GM12872 (cell line): Measurements from ENCODE around the gene ADAMTS12.

ENCODE experiments used
- TF ChIP-seq, protein P1 (sequence below): IDR thresholded peaks from 3 replicates; pipeline ENCODE4 v1.5.1; 2011; ENCODE audit warnings: low read depth, mild to moderate bottlenecking, low read length, moderate library complexity; ENCODE audit not compliant: insufficient read depth

ADAMTS12 gene

DNA sequence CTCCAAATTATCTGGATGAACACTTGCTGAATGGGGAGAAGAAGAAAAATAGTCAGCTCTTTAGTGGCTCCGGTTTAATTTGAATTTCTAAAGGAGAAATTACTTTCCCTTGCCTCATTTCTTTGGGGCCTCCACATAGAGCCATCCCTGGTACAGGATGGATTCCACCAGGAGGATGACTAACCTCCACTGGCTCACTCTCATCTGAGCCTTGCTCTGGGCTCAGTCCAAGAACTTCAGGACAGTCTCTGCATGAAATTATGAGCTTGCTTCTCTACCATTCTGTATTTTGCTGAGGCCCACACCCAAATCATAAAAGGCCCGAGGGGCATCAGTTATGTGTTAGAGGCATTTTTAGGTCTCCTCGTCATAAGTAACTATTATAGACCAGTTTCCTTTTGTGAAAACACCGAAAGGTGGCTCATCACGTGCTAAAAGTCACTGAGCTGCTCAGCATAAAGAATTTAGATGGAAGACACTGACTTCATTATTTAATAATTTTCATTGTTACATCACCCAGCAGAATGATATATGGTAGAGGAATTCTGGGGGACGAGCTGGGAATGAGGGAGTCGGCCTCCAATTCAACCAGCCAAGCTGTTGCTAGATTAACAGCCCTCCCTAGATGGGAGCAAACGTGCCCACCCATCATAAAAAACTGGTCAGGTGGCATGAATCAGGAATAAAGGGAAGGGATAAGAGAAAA lies 228.9 kb downstream of the ADAMTS12 start:
- TF ChIP-seq, protein P1, sequence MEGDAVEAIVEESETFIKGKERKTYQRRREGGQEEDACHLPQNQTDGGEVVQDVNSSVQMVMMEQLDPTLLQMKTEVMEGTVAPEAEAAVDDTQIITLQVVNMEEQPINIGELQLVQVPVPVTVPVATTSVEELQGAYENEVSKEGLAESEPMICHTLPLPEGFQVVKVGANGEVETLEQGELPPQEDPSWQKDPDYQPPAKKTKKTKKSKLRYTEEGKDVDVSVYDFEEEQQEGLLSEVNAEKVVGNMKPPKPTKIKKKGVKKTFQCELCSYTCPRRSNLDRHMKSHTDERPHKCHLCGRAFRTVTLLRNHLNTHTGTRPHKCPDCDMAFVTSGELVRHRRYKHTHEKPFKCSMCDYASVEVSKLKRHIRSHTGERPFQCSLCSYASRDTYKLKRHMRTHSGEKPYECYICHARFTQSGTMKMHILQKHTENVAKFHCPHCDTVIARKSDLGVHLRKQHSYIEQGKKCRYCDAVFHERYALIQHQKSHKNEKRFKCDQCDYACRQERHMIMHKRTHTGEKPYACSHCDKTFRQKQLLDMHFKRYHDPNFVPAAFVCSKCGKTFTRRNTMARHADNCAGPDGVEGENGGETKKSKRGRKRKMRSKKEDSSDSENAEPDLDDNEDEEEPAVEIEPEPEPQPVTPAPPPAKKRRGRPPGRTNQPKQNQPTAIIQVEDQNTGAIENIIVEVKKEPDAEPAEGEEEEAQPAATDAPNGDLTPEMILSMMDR: no peak

DNA sequence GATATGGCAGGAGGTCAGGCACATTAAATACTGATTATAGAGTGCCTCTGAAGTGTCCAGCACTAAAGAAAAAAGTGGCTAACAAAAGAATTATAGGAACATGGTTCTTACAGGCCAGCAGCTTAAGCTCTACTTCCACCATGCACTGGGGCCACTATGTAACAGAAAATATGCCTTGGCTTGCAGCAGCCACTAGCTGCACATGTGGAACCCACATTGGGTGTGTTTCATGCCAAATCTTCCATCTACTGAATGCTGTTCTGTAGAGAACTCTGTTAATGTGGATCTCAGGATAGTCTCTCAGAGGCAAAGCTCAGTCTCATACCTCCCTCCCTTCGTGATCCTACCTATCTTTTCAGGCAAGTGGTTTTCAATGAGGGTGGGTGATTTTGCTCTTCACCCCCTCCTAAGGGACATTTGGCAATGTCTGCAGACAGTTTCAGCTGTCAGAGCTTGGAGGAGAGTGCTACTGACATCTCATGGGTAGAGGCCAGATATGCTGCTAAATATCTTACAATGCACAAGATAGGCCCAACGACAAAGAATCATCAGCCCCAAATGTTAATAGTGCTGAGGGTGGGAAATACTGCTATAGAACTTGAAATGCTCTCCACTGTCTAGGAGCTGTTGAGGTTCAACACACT lies 232.1 kb downstream of the ADAMTS12 start:
- TF ChIP-seq, protein P1: no peak

DNA sequence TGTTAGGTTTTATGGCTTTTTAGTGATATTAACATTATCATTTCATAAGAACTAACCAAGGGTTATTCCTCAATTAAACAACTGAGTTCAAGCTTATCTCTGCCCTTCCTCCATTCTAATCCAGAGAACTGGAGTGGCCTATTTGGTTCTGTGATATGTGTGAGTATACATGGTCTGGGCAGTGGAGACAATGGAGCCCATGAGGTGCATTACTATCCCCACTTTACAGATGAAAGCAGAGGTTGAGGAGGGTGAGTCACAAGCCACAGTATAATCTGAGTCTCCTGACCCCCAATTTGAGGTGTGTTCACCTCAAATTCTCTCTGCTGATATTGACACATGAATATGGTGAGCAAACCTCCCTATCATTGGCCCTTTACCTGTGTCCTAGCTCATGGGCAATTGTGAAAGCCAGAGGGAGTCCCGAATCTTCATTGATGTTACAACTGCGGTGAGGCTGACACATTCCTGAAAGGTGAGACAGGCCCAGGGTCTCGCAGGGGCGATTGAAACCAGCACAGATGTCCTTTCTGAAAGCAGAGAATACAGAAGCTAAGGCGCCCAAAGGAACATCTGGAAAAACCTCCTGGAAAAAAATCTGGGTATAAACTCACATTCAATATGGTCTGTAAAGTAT lies 233.9 kb downstream of the ADAMTS12 start:
- TF ChIP-seq, protein P1: no peak

DNA sequence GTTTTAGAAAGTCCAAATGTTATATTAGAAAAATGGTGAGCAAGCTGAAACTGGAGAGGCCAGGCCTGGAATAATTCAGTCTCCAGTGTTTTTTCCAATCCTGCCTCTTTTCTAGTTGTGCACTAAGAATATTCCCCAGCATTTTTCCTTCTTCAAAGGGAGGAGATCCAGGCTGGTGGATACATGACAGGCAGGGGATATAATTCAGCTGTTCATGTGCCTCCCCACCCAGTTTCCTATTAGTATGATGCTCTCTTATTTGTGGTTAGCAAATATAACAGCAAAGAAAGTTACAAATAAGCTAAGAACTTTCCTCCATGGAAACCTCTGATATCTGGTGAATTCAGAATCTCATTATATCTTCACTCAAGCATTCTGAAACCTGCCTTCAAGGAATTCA lies 234.6 kb downstream of the ADAMTS12 start:
- TF ChIP-seq, protein P1: no peak

DNA sequence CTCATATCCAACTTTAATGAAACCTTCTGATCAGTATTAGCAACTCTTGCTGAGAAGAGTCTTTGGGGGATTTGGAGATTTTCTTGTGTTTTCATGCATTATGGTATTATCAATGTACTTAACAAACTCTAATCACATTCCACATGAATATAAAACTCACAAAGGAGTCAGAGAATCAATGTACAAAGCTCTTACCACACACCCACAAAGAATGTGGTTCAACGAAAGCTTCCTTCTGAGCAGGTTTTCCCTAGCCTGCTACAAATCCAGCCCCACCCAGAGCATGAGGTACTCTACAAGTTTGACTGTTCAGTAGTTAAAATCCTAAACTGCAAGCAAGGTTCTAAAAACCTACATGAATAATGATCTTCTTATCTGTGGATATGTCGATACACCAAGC lies 240.9 kb downstream of the ADAMTS12 start:
- TF ChIP-seq, protein P1: no peak

DNA sequence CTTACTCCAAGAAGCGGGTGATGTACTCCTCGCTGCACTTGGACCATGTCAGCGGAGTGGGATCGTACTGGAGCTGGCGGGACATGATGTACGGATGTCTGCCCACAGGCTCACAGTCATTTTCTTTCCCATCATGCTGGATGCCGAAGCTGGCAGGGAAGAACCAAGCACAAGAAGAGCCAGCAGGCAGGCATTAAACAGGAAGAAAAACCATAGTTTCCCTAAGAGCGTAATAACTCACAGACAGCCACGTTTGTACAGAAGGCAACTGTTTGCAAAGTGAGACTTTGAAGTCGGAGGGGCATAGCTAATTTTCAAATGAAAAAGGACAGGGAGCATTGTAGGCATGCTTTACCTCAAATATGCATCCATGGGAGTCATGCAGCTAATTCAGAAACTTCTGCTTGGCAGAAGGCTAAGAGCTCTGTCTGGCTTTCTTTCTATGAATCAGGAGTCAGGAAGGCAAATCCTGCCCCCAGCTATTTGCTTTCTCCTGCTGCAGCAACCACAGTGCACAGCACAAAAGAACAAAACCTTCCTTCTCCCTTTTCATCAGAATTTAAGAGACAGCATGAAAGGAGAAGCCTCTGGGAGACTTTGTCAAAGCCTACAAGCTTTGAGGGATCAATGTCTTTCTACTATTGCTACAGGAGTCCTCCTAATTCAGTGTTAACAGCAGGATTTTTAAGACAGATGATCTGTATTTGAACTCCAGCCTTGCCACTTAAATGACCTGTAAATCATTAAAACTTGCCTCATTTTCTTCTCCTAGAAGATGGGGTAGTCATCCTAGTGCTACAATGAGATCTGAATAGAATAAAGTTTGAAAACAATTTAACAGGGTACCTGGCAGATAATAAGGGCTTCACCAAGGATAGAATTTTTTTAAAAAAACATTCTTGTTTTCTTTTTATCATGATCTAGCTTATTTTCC lies 242.0 kb downstream of the ADAMTS12 start:
- TF ChIP-seq, protein P1: no peak
